HG02885 (cell line): ENCODE data around the gene ATM.
A peak's percentile ranks its signal among the peaks of the same experiment; 100 is the strongest.
"Not testable (repeated sequence)": the region's sequence is repeated elsewhere in the genome, so short reads cannot be mapped to it uniquely, and the experiment has no call there.

ENCODE experiments used
- ATAC-seq: cut with Tn5 transposase; IDR thresholded peaks from one replicate; pipeline ENCODE4 v1.9.1; 2021; ENCODE audit warnings: mild to moderate bottlenecking; ENCODE audit not compliant: unreplicated experiment, poor library complexity

The ATM gene

GRCh38 chr11:108221371-108221770, 1.5 kb upstream of the ATM start:
- no peak for ATAC-seq

- ATAC-seq, result peak; percentile 1
These were observed 825 bp upstream of the ATM start for GRCh38 chr11:108221911-108222573.

GRCh38 chr11:108223348-108224149, 682 bp downstream of the ATM start:
- ATAC-seq, result peak; percentile 30

- ATAC-seq, result no peak
These were observed 1.5 kb downstream of the ATM start for GRCh38 chr11:108224366-108224765.

- ATAC-seq, result no peak
These were observed 2.3 kb downstream of the ATM start for GRCh38 chr11:108224911-108225786.

- no peak for ATAC-seq
These were observed 3.2 kb downstream of the ATM start for GRCh38 chr11:108226036-108226435.

GRCh38 chr11:108228251-108228650, 5.4 kb downstream of the ATM start:
- ATAC-seq, result no peak

- no peak for ATAC-seq
These were observed 10.5 kb downstream of the ATM start for GRCh38 chr11:108233277-108233945.

- ATAC-seq, result no peak
These were observed 12.3 kb downstream of the ATM start for GRCh38 chr11:108235192-108235591.

- no peak for ATAC-seq
These were observed 12.8 kb downstream of the ATM start for GRCh38 chr11:108235633-108236032.

GRCh38 chr11:108237058-108237481, 14.2 kb downstream of the ATM start:
- ATAC-seq, result peak; percentile 54

- ATAC-seq, result no peak
These were observed 16.2 kb downstream of the ATM start for GRCh38 chr11:108239076-108239475.

GRCh38 chr11:108241330-108242037, 18.6 kb downstream of the ATM start:
- ATAC-seq, result no peak

GRCh38 chr11:108242422-108242821, 19.6 kb downstream of the ATM start:
- ATAC-seq, result no peak

- no peak for ATAC-seq
These were observed 23.4 kb downstream of the ATM start for GRCh38 chr11:108246308-108246707.

GRCh38 chr11:108246885-108247284, 24.0 kb downstream of the ATM start:
- no peak for ATAC-seq

GRCh38 chr11:108253176-108253575, 30.3 kb downstream of the ATM start:
- no peak for ATAC-seq

GRCh38 chr11:108269583-108269982, 46.7 kb downstream of the ATM start:
- no peak for ATAC-seq

- ATAC-seq, result not testable (repeated sequence)
These were observed 54.2 kb downstream of the ATM start for GRCh38 chr11:108276985-108277616.
